COR-L47 (cell line): ENCODE measurements around the gene SCFD2.
"Not testable (repeated sequence)": the region's sequence is repeated elsewhere in the genome, so short reads cannot be mapped to it uniquely, and the experiment has no call there.

Source experiments
- DNase-seq: peaks from one replicate; lab custom pipeline; 2025; lab: John Stamatoyannopoulos, UW

The SCFD2 gene

DNA sequence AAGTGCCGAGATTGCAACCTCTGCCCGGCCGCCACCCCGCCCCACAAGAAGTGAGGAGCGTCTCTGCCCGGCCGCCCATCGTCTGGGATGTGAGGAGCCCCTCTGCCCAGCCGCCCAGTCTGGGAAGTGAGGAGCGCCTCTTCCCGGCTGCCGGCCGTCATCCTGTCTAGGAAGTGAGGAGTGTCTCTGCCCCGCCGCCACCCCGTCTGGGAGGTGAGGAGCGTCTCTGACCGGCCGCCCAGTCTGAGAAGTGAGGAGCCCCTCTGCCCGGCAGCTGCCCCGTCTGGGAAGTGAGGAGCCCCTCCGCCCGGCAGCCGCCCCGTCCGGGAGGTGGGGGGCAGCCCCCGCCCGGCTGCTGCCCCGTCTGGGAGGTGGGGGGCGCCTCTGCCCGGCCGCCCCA is 226.6 kb downstream of the SCFD2 start:
- not testable (repeated sequence) for DNase-seq

DNA sequence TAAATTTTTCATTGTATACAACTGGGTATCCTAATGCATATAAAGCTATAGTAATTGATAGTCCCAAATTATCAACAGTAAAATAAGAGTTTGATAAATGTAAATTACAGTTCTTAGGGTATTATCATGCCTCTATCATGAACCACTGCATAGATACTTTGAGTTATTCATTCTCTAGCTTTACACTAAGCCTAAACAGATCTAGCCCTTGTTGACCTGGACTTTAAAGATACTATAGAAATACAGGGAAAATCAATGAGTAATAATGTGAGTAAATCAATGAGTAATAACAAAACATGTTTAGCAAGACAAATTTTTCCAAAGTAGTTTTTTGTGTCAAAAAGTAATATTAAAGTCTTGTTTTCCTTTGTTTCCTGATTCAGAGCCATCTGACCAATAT is 228.4 kb downstream of the SCFD2 start:
- DNase-seq, result no peak

DNA sequence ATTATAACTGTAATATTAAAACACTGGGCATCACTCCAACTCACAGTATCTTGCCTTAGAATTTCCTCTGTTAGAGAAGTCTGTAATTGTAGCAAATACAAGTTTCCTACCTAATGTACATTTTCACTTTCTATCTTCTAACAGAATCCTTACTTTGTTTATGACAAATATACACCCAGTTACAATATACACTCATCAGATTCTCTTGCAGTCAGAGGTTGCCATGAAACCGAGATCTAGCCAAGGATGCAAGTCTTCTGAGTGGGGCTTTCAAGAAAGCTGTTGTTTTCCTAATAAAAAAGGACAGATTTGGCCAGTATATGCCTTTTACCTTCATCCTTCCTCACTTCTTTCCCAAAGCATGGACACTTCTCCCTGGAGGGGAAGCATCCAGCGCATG is 228.9 kb downstream of the SCFD2 start:
- no peak for DNase-seq

DNA sequence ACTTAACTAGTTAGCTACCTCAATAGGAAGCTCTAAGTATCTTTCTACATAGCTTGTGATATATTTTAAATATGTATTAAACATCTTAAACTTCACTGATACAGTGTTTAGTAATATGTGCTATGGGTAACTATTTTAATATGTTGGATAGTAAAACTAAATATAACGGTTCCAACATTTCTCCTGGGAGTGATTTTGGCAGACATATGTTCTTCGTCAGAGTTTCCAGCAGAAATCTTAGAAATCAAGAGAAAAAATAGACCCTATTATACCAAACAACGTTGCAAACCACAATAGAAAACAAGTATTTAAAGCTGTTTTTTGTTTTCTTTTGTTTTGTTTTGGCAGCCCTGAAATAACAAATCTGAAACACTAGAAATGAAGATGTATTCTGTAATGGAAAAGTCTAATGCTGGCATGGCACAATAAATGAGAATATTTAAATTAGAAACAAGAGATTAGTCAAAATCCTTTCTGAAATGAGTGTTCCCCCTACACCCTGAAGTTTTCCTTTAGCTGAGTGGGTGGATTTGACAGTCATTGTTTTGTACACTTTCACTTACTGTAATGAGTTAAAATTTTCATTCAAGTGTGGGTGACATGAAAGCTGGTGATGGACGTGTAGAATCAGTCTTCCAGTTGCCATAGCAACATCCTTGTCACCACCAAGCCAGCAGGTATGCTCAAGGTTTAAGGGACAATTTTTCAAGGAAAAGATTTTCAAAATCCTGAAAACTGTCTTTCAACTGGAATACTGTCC is 233.5 kb downstream of the SCFD2 start:
- DNase-seq, result no peak

DNA sequence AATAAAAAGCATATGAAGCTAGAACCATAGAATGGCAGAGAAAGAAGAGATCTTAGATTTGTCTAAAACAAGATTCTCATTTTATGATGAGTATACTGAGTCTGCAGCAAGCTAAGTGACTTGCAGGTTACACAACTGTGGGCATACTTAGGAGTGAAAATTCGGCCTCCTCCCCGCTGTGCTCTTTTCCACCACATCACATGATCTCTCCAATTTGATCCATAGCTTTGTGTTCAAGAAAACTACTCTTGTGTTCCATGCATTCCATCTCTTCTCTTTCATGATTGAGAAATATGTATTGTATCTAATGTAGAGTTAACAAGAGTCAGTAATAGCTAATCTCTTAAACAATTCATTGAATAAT is 234.3 kb downstream of the SCFD2 start:
- no peak for DNase-seq

DNA sequence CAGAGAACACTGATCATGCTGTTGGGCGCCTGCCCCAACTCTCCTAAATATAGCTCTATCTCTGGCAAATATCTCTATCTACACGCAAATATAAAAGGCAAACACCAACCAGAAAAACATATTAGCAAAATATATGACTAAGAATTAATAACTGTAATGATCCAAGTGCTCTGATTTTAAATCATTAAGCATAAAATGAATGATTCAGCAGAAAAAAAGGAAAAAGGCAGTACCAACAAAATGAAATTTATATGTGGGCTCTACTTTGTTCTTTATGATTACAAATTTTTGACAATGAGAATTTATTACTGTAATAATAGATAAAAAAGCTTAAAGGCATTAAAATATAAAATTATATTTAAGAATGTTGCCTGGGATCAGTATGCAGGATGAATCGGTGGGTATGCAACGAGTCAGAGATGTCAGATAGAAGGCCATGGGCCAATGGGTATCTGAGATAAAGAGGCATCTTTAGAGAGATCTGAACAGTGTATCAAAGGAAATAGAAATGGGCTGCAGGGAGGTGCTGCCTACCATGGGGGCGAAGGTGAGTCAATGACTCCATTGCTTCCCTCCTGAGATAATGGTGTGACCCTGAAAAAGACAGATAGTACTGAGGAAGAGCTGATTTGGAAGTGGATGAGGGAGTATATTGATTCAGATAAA is 234.8 kb downstream of the SCFD2 start:
- no peak for DNase-seq

DNA sequence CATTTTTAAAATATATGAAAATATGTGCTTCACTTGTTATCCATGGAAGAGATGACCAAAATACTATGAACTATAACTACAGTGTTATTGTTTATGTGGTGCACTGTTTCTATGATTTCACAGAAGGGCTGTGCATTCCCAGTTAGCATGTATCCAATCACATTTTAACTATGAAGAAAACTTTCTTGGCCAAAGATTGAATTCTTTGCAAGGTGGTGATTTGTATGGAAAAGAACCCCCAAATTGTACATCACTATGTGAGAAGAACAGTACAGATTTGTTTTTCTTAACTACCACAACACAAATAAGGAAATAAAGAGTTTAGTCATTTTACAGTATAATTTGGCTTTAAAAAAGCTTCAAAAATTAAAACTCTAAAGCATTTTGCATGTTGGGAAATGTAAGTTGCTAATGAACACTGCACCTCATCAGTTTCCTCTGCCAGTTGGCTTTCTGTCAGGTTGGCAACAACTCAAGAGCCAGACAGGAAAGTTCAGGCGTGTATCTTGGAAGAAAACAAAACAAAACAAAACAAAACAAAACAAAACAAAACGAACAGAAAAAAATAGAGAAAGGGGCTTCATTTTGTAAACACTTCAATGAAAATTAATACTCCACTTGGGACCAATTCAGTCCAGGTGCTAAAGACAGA is 237.0 kb downstream of the SCFD2 start:
- DNase-seq, result no peak

DNA sequence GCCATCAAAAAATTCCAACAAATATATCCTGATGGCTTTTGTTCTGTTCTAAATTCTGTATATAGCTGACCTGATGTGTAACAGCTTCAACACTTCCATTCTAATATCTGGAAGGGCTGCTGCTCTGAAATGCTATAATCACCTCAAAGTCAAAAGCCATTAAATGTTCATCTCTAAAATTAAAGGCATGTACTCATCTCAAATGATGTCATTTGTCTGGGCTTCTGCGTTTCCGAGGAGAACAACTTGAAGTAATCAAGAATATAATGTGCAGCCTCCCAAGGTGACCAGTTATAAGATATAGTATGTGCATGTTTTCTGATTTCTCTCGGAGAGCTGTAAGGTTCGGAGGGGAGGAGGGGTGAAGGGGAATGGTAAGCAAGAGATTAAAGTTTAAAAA is 237.6 kb downstream of the SCFD2 start:
- DNase-seq, result no peak

DNA sequence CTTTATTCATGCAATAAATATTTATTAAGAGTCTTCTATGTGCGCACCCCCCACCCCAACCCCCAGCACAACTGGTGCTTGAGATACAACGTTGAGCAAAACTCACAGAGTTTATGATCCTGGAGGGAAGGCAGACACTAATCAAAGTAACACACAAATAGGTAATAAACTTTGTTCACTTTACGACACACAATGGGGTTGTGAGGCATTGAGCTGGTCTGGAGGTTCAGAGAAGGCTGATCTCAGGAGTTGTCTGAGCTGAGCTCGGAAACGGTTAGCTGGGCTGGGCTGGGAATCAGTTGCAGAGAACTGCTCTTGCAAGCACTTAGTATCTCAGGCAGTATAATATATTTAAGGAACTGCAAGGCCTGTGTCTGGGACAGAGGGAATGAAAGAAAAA is 238.5 kb downstream of the SCFD2 start:
- no peak for DNase-seq

DNA sequence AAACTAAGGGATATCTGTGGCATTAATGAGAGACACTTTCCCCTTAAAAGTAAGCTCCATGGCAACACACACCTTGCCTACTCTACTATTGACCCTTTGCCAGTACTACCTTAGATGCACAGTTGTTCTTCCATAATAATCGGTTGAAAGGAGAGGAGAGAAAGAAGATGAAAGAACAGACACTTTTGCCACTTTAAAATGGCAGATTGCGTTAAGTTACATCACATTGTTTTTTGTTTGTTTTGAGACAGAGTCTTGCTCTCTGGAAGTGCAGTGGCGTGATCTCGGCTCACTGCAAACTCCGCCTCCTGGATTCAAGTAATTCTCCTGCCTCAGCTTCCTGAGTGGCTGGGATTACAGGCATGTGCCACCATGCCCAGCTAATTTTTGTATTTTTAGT is 239.8 kb downstream of the SCFD2 start:
- no peak for DNase-seq

DNA sequence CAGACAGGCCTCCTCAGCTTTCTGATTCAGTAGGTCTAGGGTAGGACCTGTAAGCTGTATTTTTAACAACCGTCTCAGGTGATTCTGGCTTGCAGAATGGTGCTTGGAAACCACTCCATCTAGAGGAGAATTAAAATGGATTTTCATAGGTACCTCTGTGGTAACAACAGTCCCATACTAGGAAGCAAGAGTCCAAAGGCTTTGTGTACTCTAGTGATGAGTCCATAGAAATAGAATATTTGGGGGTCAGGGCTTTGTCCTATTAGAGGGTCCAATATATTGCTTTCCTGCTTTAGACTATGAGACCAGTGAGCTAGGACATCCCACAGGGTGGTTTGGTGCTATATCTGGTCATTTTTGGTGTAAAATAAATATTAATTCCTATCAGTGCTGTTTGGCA is 242.0 kb downstream of the SCFD2 start:
- DNase-seq, result no peak

DNA sequence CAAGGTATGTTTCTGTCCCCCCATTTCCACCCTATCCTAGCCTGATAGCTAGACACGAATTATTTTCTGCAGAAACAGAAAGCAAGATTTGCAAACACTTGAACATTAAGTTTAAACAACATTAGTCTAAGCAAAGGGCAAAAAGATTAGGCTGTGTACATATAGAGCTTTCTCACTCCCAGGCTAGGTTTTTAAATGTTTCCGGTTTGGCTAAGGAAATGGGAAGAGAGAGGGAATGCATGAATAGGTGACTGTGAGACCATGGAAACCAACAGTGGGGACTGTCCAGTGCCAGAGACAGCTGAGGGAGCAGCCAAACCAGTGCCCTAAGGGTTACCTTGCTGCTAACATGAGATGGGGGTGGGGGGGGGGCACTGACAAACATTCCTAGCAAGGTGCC is 242.7 kb downstream of the SCFD2 start:
- DNase-seq, result no peak

DNA sequence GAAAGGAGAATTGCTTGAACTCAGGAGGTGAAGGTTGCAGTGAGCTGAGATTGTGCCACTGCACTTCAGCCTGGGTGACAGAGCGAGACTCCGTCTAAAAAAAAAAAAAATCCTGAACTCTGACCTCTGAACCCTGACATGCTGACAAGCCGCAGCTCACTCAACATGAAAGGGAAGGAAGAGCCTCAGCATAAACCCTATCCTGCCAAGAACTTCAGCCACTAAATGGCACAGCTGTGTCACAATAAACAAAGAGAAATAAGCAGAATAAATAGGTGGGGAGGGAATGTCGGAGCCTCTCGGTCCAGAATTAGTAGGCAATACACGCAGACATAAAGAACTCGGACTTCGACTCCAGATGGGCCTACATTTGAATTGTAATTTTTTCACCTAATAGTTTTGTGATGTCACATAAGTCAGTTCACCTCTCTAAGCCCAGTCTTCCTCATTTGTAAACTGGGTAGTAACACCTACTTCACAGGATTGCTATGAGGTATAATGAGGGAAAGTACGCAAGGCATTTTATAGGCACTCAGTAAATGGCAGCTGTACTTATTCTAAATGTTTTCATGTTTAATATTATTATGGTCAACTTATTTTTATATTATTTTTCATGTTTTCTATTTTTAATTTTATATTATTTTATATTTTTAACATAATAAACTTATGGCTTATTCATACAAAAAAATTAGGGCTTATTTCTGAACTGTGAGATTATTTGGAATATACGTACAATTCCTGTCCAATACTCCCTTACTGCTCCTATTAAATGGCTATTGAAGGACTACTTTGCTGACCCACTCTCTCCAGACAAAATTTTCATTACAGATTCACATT is 243.4 kb downstream of the SCFD2 start:
- no peak for DNase-seq

DNA sequence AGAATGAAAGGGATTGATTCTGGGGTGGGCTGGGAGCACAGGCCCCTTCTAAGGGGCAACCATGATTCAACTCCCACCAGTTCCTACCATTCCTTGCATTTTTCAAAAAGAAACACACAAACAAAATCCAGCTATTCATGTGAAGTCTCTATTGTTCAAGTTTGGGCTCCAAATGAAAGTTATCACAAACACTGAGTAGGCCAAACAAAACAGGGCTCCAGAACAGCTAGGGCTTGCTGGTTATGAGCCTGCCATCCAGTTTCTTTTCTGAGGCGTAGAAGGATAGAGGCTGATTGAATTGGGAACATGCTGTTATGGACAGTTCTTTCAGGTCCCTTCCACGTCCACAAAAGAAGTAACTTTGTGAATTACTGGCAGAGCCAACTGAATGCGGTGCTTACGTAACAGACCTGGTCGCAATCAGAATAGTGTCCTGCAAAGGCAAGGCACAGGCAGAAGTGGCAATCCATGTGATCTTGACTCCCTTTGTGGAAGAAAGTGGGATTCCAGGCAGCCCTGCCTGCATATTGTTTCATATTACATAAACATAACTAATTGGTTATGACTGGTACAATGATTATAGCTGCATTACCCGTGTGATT is 244.5 kb downstream of the SCFD2 start:
- no peak for DNase-seq

DNA sequence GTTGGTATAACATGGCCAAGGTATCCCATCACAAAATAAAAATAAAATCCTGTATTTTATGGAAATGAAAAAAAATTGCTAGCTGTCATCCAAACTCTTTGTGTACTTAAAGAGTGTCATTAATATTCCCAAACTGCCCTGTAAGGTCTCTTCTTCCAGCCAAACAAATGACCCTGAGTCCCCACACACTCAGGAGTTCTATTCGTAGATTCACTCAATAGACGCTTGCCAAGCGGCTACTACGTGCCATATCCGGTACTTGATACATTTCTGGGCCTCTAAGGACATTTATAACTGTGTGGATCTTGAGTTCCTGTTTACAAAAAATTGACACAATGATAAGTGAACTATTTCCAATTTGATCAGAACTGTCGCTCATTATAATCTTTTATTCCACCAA is 245.1 kb downstream of the SCFD2 start:
- no peak for DNase-seq

DNA sequence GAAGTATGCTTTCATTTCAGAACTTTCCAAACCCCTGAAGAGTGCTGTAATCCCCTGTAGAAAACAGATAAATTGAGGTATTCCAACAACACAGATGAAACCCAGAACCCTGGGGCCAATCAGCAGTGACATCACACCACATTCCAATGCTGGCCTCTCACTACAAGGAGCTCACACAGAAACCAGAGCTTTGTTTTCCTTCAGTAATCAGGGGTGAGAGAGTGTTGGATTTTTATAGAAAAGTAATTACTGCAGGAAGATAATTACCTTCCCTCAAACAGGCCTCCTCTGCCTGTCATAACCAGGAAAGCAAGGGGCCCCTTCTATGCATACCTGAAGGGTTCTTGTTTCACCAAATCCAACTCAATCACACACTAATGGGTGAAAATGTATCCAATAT is 246.2 kb downstream of the SCFD2 start:
- DNase-seq, result no peak

DNA sequence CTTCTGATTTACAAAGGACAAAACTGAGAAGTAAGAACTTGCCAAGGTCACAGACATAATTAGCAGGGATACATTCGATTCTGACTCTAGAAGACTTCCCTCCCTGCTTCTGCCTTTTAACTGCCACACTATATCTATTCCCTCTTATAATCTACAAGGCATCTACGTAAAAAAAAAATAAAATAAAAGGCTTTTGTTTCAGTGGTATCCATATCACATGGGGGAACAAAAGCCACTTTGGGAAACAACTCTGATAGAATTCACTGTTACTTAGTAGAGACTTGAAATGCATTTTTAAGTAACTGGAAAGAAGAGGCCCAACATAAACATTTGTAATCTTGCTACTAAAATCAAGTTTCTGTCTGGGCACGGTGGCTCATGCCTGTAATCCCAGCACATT is 247.2 kb downstream of the SCFD2 start:
- no peak for DNase-seq

DNA sequence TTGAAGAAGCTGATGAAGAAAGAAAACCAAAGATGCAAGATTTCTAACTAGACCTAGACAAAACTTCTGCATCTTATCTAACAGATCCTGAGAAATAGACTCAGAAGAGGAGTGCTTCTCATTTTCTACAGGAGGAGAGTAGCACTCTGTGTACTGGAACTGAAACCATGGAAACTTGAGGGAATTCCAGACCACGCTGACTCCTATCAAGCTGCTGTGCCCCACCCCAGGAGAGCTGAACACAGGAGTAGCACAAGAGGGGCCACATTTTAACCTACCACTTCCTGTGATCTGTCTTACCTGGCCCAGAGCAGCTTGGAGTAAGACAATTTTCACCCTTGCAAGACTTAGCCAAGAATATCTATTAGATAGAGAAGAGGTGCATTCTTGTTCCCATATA is 248.9 kb downstream of the SCFD2 start:
- no peak for DNase-seq

DNA sequence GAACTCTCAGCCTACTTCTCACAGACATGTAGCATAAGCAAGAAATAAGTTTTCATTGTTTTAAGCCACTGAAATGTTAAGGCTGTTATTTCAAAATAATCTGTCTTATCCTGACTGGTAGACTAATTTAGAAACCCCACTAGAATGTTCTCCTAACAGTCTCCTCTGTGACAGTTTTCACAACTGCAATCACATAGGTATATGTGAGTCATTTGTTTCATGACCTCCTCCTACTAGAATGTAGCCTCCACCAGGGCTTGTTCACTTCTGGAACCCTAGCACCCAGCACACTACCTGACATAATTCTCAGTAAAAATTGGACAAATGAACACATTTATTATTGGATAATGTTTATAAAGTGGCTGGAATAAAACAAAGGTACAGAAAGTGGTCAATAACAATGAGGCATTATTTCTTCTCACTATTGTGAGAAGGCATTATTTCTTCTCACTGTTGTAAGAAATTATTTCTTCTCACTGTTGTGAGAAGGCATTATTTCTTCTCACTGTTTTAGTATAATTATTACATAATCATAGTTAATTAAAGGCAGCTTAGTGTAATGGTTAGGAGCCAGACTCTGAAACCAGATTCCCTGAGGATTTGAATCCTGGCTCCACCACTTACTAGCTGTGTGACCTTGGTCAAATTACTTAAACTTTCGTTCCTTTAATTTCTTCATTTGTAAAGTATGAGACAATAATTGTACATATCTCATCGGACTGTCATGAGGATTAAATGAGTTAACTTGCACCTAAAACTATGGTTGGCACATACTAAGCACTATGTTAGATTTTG is 252.2 kb downstream of the SCFD2 start:
- no peak for DNase-seq

DNA sequence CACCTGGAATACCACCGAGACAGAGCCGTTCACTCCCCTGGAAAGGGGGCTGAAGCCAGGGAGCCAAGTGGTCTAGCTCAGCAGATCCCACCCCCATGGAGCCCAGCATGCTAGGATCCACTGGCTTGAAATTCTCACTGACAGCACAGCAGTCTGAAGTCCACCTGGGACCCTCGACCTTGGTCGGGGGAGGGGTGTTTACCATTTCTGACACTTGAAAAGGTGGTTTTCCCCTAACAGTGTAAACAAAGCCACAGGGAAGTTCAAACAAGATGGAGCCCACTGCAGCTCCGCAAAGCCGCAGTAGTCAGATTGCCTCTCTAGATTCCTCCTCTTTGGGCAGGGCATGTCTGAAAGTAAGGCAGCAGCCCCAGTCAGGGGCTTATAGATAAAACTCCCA is 260.5 kb downstream of the SCFD2 start:
- no peak for DNase-seq

DNA sequence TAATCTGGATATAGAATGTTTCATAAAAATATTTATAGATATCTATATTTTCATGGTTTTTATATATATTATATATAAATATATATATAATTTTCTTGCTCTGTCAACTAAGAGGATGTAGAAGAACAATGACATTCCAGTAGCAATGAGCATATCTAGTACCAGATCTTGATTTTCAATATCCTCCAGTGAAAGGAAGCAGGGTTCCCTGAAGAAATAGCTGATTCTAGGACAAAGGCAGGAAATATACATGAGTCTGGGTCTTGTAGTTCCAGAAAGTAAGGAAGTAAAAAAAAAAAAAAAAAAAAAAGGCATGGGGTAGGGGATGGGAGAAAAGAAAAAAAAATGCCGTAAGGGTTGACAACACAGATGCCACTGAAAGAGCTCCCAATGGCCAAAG is 262.4 kb downstream of the SCFD2 start:
- no peak for DNase-seq
